ENCODE results near the gene USP44. TPM values are rescaled to one million over a fixed set of nuclear protein-coding genes. Genes with fewer than 3 reads are reported as not detected.
A peak's percentile ranks its signal among the peaks of the same experiment; 100 is the strongest.
"Not testable (repeated sequence)": the region's sequence is repeated elsewhere in the genome, so short reads cannot be mapped to it uniquely, and the experiment has no call there.

Gene USP44
- total RNA-seq (2014; rRNA removed; shearing (Covaris generic)): 0.74 and 0.95 TPM in 2 replicates

GRCh38 chr12:95551305-95551704, at the start of gene USP44:
Gene USP44, minus strand, starts transcription at chr12:95551476. Its CDS starts 17,220 bp downstream, at chr12:95534256.
- DNase-seq (ENCODE audit: low read depth): no peak

DNA sequence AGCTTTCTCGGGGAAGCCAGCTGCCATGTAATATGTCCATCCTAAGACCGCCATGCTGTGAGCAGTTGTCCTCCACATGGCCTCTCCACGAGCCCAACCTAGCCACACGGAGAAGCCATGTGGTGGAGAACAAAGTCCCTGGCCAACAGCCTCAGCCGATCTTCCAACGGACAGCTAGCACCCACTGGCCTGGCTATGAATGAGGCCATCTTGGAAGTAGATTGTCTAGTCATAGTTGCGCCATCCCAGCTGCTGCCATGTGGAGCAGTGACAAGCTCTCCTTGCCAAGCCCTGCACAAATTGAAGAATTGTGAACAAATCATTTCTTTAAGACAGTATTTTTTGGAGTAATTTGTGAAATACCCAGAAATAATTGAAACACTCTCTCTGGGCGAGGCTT, 49.3 kb upstream of the USP44 start:
- no peak for DNase-seq (ENCODE audit: low read depth)

- no peak for DNase-seq (ENCODE audit: low read depth)
These were observed 48.6 kb upstream of the USP44 start for GRCh38 chr12:95599880-95600279.

- no peak for DNase-seq (ENCODE audit: low read depth)
These were observed 42.9 kb upstream of the USP44 start for GRCh38 chr12:95594136-95594535.

DNA sequence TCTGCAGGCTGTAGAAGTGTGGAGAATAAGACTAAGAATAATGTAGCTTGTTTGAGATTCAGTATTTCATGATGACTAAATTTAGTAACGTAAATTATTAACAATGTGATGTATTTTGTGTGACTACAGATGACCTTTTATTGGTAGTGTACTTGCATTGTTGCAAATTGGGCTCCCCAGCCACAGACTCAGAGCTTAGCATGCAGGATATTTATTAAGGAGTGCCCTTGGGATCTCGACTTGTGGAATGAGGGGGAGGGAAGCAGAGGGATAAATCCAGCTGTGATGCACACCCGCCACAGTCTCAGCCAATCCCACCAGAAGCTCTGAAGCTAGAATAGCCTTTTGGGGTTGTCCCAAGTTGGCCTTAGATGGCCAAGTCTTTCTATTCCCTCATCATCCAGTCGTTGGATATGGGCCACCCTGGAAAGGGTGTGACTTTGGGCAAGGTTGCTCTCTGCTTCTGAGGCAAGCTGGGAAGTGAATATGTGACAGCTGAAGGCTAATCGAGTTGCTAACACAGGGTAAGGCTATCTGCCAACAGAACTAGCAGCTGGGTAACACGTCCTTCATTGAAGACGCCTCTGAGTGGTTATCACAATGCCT, 42.1 kb upstream of the USP44 start:
- no peak for DNase-seq (ENCODE audit: low read depth)

GRCh38 chr12:95591731-95592130, 40.5 kb upstream of the USP44 start:
- DNase-seq (ENCODE audit: low read depth): no peak

DNA sequence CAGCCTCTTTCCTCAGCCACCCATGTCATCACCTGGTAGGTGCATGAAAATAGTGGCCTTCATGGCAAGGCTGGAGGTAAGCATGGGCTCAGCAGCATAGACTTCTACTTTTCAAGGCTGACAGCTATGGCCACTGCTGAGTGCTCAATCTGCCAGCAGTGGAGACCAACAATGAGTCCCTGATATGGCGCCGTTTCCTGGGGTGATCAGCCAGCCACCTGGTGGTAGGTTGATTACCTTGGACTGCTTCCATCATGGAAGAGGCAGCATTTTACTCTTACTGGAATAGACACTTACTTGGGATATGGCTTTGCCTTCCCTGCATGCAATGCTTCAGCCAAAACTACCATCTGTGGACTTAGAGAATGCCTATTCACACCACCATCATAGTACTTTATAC, 39.5 kb upstream of the USP44 start:
- DNase-seq (ENCODE audit: low read depth): no peak

GRCh38 chr12:95583933-95584332, 32.7 kb upstream of the USP44 start:
- DNase-seq (ENCODE audit: low read depth): no peak

- peak; percentile 47 for DNase-seq (ENCODE audit: low read depth)
These were observed 31.2 kb upstream of the USP44 start for GRCh38 chr12:95582230-95583058.

DNA sequence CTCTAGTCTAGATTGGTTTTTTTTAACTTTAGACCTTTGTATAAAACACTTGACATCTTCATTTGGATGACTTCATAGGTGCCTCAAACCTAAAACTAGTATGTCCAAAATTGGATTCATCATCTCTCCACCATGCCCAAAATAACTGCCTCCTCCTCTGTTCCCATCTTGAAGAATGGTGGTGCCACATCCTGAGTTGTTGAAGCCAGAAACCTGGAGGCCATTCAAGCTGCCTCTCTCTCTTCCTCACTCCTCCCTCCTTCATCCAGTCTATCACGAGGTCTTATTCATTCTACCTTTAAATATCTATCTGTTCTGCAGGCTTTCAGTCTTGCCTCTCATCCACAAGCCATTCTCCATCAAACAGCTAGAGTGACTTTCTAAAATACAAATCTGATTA, 26.5 kb upstream of the USP44 start:
- DNase-seq (ENCODE audit: low read depth): no peak

- DNase-seq (ENCODE audit: low read depth): peak; percentile 20
These were observed 23.6 kb upstream of the USP44 start for GRCh38 chr12:95574799-95575452.

DNA sequence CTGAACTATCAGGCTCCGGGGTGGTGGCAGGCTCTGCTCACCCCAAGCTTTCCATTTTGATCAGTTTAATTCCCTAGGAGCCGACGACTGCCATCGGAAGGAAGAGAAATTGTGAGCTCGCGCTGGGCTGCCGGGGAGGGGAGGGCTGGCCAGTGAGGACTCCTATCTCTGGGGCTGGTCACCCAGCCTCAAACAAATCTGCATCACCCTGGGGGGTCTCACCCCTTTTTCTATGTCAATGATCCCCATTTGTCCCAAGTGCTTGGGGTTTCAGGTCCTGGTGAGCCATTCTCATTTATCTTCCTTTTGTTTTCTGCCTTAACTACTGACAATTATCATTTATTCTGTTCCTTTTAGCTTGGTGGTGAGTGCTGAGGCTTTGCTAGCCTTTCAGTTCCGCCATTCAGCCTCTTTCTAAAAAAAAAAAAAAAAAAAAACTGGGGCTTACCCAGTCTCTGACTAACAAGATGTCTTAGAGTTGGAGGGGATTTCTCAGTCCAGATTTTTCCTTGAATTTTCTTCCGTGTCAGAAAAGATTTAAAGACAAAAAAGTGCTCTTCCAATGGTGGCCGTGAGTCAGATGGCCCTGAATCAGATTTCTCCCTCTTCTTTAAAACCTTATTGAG, 22.8 kb upstream of the USP44 start:
- no peak for DNase-seq (ENCODE audit: low read depth)

- no peak for DNase-seq (ENCODE audit: low read depth)
These were observed 20.1 kb upstream of the USP44 start for GRCh38 chr12:95571369-95571768.

DNA sequence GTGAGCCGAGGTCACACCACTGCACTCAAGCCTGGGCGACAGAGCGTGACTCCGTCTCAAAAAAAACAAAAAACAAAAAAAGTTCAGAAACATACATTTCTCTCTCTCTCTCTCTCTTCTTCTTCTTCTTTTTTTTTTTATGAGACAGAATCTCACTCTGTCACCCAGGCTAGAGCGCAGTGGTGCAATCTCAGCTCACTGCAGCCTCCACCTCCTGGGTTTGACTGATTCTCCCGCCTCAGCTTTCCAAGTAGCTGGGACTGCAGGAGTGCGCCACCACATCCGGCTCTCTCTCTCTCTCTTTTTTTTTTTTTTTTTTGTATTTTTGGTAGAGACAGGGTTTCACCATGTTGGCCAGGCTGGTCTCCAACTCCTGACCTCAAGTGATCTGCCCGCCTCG, 16.8 kb upstream of the USP44 start:
- not testable (repeated sequence) for DNase-seq (ENCODE audit: low read depth)

GRCh38 chr12:95557625-95558024, 6.3 kb upstream of the USP44 start:
- DNase-seq (ENCODE audit: low read depth): no peak

DNA sequence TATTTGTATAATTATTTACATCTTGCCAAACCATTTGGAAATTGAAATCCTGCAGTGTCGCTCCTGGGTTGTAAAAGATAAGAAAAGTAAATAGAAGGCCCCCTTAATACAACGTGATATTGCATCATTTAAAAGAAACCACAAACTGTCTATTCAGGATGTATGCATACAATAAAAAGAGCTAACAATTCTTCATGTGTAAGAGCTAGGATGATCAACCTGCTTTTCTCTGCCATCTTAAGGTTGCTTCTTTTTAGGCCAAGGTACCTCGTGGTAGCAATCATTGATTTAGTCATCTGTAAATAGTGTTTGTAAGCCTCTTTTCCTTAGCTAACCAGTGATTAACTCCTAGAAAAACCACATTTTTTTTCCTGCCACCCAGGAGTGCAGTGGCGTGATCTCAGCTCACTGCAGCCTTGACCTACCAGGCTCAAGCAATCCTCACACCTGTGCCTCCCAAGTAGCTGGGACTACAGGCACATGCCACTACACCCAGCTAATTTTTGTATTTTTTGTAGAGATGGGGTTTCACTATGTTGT, 3.3 kb upstream of the USP44 start:
- no peak for DNase-seq (ENCODE audit: low read depth)

GRCh38 chr12:95553197-95553943, 2.1 kb upstream of the USP44 start:
- peak; percentile 11 for DNase-seq (ENCODE audit: low read depth)

DNA sequence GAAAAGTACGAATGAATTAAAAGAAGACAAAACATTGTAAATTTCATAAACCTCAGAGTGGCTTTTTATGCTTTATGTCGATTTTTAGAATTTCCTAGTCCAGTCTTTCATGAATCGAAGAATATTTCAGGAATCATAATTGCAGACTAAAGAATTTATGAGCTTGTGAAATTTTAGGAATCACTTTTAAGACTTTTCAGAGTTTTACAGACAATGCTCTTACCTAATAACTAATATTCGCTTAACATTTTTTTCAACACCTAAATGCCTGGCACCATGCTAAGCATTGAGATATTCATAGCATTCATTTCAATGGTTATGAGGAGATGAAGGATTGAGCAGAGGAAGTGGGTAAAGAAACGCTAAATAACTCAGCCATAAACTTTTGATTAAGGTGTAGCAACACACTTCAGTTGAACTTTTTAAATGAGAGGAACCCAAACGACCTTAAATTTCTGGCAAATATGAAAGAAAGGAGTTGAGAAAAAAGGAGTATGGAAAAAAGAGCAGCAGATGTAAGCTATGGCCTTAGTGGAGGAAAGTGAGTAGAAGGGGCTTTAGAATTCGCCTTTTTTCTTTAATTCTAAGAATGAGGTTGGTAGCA, 739 bp upstream of the USP44 start:
- no peak for DNase-seq (ENCODE audit: low read depth)

DNA sequence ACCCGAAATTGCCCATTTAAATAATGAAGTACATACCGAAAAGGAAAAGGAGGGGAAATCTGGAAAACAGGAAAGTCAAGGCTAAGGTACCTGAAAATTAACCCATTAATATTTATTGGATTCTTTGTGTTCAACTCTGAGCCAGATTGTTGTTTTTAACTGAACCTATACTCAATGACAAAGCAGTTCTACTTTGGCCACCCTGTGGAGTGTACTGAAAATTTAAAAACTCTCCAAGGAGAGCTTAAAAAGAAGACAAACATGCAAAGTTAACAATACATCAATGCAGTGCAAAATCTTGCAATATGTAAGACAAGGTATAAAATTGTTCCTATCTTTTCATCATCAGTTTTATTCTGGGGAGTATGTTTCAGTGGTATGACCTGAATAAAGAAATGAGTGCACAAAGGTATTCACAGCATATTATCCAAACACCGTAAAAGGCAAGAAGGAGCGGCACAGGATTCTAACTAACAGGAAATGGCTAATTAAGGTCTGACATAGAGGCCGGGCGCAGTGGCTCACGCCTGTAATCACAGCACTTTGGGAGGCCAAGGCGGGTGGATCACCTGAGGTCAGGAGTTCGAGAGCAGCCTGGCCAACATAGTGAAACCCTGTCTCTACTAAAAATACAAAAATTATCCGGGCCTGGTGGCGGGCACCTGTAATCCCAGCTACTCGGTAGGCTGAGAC, 1.7 kb downstream of the USP44 start:
- no peak for DNase-seq (ENCODE audit: low read depth)

Data from Daoy (cell line).